Sigmoid colon (tissue), 7 donors: ENCODE data around the gene CRYBB1. TPM values are rescaled to one million over a fixed set of nuclear protein-coding genes. Genes with fewer than 3 reads are reported as not detected.
A peak's percentile ranks its signal among the peaks of the same experiment; 100 is the strongest.

ENCODE experiments used
- DNase-seq: peaks from one replicate; pipeline ENCODE4 v3.0.0-alpha.2; 2019
- H3K27ac ChIP-seq, 4 donors: fragments of 200-600 bp; sonication (generic); one replicate each; pipeline ENCODE4 v1.5.1; 2016 to 2019; ENCODE audit warnings: mild to moderate bottlenecking in 1 of 4
- H3K27me3 ChIP-seq, 3 donors: fragments of 200-600 bp; sonication (generic); one replicate each; pipeline ENCODE4 v1.5.1; 2019; ENCODE audit warnings: mild to moderate bottlenecking in 1 of 3
- H3K36me3 ChIP-seq, 4 donors: fragments of 200-600 bp; sonication (generic); one replicate each; pipeline ENCODE4 v1.5.1; 2016 to 2019
- H3K4me1 ChIP-seq, 4 donors: fragments of 200-600 bp; sonication (generic); one replicate each; pipeline ENCODE4 v1.5.1; 2017 to 2019
- H3K4me3 ChIP-seq, 4 donors: fragments of 200-600 bp; sonication (generic); one replicate each; pipeline ENCODE4 v1.5.1; 2017 to 2019; ENCODE audit warnings: mild to moderate bottlenecking in 2 of 4, moderate library complexity in 1 of 4
- H3K9me3 ChIP-seq, 4 donors: fragments of 200-600 bp in 3 of 4; sonication (generic) in 3 of 4; one replicate each; pipeline versions ENCODE4 v1.5.1 to v1.6.1; 2013 to 2019
- EP300 ChIP-seq, 4 donors: sonication (generic); formaldehyde crosslinking; IDR thresholded peaks; one replicate each; pipeline ENCODE4 v1.6.1; 2017; ENCODE audit warnings: antibody characterized with exemption in 4 of 4
- POLR2A ChIP-seq, 2 donors: fragments of 450-650 bp; IDR thresholded peaks; one replicate each; pipeline ENCODE4 v1.6.1; 2016; ENCODE audit warnings: antibody characterized with exemption in 2 of 2, mild to moderate bottlenecking in 2 of 2, moderate library complexity in 2 of 2
- POLR2AphosphoS5 ChIP-seq, 4 donors: sonication (generic); formaldehyde crosslinking; IDR thresholded peaks; one replicate each; pipeline ENCODE4 v1.6.1; 2017; ENCODE audit warnings: antibody characterized with exemption in 4 of 4
- WGBS, 2 donors: extraction: QIAGEN DNeasy Blood & Tissue Kit; methylation state at CpG; one replicate each; pipeline ENCODE4 v1.1.7; 2013; 5-methylcytosine and 5-hydroxymethylcytosine counted together
- intact Hi-C: fragments of 100-400 bp; cut with DNase I; formaldehyde crosslinking; loops from one replicate; pipeline ENCODE4 v1.15.1; 2023
- polyA plus RNA-seq, 3 donors: library from polyadenylated mRNA; stranded (reverse); fragments of 200-250 nt; gene quantifications; one replicate each; pipeline ENCODE4 v1.2.3, GENCODE V29; 2013
- total RNA-seq, 4 donors: library from RNA; depleted of rRNA; stranded (reverse); fragments of >200 nt; gene quantifications; one replicate each; pipeline ENCODE4 v1.1.0, GENCODE V29; 2016
- TF ChIP-seq, protein P1 (sequence below), 4 experiments: fragments of 450-650 bp in 3 of 4; fragments of 200-600 bp in 1 of 4; IDR thresholded peaks; one replicate each; pipeline ENCODE4 v1.5.1; 2016 to 2019; ENCODE audit warnings: antibody characterized with exemption in 4 of 4, mild to moderate bottlenecking in 3 of 4, moderate library complexity in 2 of 4
- donor health status: healthy with polysubstance abuse.
- donor health status: Bipolar disorder and iron deficiency.
- donor health status: healthy.

Gene CRYBB1
- total and polyA plus RNA-seq, 7 donors, result 0.47 to 3.0 (median 1.3) TPM; not detected in 3

DNA sequence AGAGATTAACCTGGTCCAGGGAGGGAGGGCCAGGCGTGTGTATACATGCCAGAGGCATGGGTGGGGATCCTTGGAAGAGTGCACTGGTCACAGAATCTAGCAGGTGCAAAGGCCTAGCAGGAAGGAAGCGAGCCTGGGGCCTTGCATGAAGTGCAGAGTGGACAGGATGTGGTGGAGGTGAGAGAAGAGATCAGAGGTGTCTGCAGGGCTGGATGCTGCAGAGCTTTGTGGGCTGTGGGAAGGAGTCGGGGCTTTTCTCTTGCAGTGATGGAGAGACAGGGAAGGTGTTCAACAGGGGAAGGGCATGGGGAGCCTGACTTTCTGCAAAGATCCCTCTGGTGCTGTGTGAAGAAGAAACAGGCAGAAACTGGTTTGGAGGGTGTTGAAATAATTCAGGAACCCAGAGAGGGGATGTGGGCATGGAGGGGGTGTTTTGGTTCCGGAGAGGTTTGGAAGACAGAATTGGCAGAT lies 25.4 kb downstream of the CRYBB1 start:
- H3K36me3 ChIP-seq, result no peaks in the 10 kb centered on the region
- 43 to 46% methylated on average over 4 of the region's 4 CpGs for WGBS, 2 donors
- intact Hi-C loops, result loop anchor here (5.0 kb wide), 1 partner anchor 65 kb away; the partner anchor contains the start of gene MIAT
- H3K27ac ChIP-seq, result no peak overlapping the region
- no peak for TF ChIP-seq POLR2A (IDR thresholded peaks at IDR 0.05)
- TF ChIP-seq EP300 (IDR thresholded peaks at IDR 0.05), result no peak
- no peak for TF ChIP-seq POLR2AphosphoS5 (IDR thresholded peaks at IDR 0.05)
- TF ChIP-seq, protein P1, sequence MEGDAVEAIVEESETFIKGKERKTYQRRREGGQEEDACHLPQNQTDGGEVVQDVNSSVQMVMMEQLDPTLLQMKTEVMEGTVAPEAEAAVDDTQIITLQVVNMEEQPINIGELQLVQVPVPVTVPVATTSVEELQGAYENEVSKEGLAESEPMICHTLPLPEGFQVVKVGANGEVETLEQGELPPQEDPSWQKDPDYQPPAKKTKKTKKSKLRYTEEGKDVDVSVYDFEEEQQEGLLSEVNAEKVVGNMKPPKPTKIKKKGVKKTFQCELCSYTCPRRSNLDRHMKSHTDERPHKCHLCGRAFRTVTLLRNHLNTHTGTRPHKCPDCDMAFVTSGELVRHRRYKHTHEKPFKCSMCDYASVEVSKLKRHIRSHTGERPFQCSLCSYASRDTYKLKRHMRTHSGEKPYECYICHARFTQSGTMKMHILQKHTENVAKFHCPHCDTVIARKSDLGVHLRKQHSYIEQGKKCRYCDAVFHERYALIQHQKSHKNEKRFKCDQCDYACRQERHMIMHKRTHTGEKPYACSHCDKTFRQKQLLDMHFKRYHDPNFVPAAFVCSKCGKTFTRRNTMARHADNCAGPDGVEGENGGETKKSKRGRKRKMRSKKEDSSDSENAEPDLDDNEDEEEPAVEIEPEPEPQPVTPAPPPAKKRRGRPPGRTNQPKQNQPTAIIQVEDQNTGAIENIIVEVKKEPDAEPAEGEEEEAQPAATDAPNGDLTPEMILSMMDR (IDR thresholded peaks at IDR 0.05), result no peak
- H3K9me3 ChIP-seq, result no peaks in the 10 kb centered on the region
- H3K4me3 ChIP-seq, result no peak overlapping the region
- DNase-seq, result no peak
- peaks cover 4 to 17% (median 10%) of the 10 kb centered on the region in 4 donors for H3K4me1 ChIP-seq
- peaks cover 0 to 9% (median 0%) of the 10 kb centered on the region in 3 donors for H3K27me3 ChIP-seq

DNA sequence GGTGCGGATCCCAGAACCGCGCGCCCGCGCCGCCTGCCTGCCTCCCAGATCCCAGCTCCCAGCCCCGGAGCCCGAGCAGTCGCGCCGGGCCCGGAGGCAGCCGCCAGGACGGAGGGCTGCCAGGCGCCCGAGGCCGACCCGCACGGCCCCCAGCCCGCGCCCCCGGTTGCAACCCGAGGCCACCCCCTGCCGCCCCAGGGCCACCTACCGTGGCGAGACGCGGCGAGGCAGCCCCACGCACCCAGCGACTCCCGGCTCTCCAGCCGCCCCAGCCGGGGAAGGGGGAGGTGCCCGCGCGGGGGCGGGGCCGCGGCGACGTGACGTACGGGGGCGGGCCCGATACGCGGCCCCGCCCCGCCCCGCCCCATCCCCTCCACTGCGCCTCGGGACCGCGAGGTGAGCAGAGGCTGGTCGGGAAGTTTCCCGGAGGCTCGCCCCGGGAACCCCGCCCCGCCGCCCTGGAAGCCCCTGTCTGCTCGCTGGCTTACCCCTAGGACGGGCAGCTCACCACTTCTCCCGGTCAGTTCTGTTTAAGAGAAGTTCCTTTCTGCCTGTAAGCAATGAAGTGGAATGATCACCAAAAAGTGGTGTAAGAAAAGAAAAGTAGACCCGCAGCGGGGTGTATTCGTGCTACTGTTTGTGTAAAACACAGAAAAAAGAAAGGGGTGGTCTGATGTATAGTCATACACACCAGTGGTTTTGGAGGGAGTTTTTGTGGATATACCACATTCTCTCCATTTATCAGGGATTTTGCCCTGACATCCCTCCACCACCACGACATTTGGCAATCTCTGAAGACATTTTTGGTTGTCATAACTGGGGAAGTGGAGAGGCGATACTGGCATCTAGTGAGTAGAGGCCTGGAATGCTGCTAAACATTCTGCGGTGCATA lies 27.7 kb downstream of the CRYBB1 start, which contains the start of gene TPST2:
TPST2 (minus strand) TSS at position 288 of the 892 bp plus-strand sequence. CDS start 48,502 bp downstream, outside the sequence.
- DNase-seq, result peak; percentile 86
- H3K36me3 ChIP-seq, result no peaks in the 10 kb centered on the region
- peak; percentile 25 to 37 for TF ChIP-seq POLR2A (IDR thresholded peaks at IDR 0.05)
- TF ChIP-seq POLR2AphosphoS5 (IDR thresholded peaks at IDR 0.05), result peak in 3 of 4 donors; percentile 74 to 87 (median 75)
- TF ChIP-seq, protein P1 (IDR thresholded peaks at IDR 0.05), result no peak
- no peaks in the 10 kb centered on the region for H3K27me3 ChIP-seq
- intact Hi-C loops, result loop anchor here (2.0 to 5.0 kb wide), 2 partner anchors 67 to 77 kb away; partner anchors contain the start of genes MIAT and TFIP11
- peak within 1 kb of the TSS; percentile 75 to 80 (median 78) for H3K27ac ChIP-seq
- H3K4me3 ChIP-seq, result peak within 1 kb of the TSS; percentile 65 to 85 (median 78)
- 1% methylated on average over 72 of the region's 72 CpGs for WGBS, 2 donors
- no peaks in the 10 kb centered on the region for H3K9me3 ChIP-seq
- peaks cover 4 to 19% (median 12%) of the 10 kb centered on the region in 4 donors for H3K4me1 ChIP-seq

DNA sequence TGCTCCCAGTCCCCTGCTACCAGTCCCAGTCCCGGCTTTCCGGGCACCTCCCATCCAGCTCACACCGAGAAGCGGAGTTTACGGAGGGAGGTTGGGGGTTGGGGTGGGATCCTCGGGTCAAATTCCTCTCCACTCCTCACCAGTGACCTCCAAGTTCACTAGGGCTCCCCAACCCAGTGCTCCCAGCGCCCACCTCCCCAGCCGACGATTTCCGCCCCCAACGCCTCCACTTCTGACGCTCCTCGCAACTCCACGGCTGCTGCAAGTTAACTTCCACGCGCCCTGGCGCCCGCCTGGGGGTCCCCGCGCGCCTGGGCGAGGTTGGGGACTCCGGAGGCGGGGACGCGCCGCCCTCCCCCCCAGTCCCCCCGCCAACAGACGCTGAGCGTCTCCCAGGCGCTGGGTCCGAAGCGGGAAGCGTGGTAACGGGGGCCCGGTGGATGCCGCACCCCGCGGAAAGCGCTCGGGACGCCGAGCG lies 28.4 kb downstream of the CRYBB1 start:
- 0 to 1% methylated on average over 44 of the region's 44 CpGs for WGBS, 2 donors
- H3K4me3 ChIP-seq, result peak overlapping the region; percentile 65 to 85 (median 78)
- no peaks in the 10 kb centered on the region for H3K36me3 ChIP-seq
- peak overlapping the region; percentile 75 to 80 (median 78) for H3K27ac ChIP-seq
- intact Hi-C loops, result no loop called here
- no peak for DNase-seq
- H3K27me3 ChIP-seq, result no peaks in the 10 kb centered on the region
- no peaks in the 10 kb centered on the region for H3K9me3 ChIP-seq
- TF ChIP-seq, protein P1 (IDR thresholded peaks at IDR 0.05), result no peak
- TF ChIP-seq POLR2A (IDR thresholded peaks at IDR 0.05) (no peak), EP300 (IDR thresholded peaks at IDR 0.05) (no peak), POLR2AphosphoS5 (IDR thresholded peaks at IDR 0.05) (no peak)
- peaks cover 4 to 19% (median 12%) of the 10 kb centered on the region in 4 donors for H3K4me1 ChIP-seq

DNA sequence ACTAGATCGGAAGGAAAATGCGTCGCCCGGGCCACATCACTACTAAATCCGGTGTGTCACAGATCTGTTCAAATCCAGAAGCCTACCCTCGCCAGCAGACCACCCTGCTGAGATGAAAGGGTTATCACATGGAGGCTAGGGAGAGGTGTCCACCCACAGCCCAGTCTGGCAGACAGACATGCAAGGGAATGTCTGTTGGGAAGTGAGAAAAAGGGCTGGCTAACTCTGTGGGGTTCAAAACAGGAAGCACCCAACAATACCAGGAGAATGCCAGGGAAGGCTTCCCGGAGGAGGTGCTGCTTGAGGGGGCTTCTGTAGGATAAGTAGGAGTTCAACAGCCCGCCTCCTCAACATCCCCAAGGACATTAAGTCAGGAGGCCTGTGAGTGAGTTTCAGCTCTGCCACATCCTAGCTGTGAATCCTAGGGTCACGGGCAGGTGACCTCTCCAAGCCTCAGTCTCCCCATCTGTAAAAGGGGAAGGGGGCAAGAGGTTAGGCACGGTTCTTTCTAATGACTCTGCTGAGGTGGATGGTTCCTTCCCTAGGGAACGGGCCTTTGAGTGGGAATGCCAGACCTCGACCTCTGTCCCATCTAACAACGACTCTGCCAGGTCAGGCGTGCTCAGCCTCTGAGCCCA lies 29.0 kb downstream of the CRYBB1 start:
- no peaks in the 10 kb centered on the region for H3K36me3 ChIP-seq
- intact Hi-C loops, result no loop called here
- no peaks in the 10 kb centered on the region for H3K27me3 ChIP-seq
- no peak for DNase-seq
- 53 to 61% methylated on average over 14 of the region's 14 CpGs for WGBS, 2 donors
- H3K4me3 ChIP-seq, result peak overlapping the region; percentile 65 to 85 (median 78)
- TF ChIP-seq POLR2A (IDR thresholded peaks at IDR 0.05) (no peak), EP300 (IDR thresholded peaks at IDR 0.05) (no peak), POLR2AphosphoS5 (IDR thresholded peaks at IDR 0.05) (no peak)
- TF ChIP-seq, protein P1 (IDR thresholded peaks at IDR 0.05), result no peak
- H3K9me3 ChIP-seq, result no peaks in the 10 kb centered on the region
- H3K27ac ChIP-seq, result peak overlapping the region; percentile 75 to 80 (median 78)
- peaks cover 4 to 19% (median 12%) of the 10 kb centered on the region in 4 donors for H3K4me1 ChIP-seq
